G401.6 (cell line): ENCODE measurements around the gene PITPNC1.
"Not testable (repeated sequence)": the region's sequence is repeated elsewhere in the genome, so short reads cannot be mapped to it uniquely, and the experiment has no call there.

Experiments used
- FAIRE-seq: peaks from 2 replicates; lab custom pipeline; 2012; peaks lifted over from hg19 to GRCh38; lab: Jason Lieb, UNC

PITPNC1 gene

GRCh38 chr17:67401598-67402504 is 24.8 kb downstream of the PITPNC1 start:
- FAIRE-seq: no peak

- FAIRE-seq: no peak
Measured at GRCh38 chr17:67403065-67403464, 26.0 kb downstream of the PITPNC1 start.

- FAIRE-seq: no peak
Measured at GRCh38 chr17:67403483-67403882, 26.4 kb downstream of the PITPNC1 start.

GRCh38 chr17:67408455-67408830 is 31.4 kb downstream of the PITPNC1 start:
- FAIRE-seq: not testable (repeated sequence)

GRCh38 chr17:67411397-67411796 is 34.3 kb downstream of the PITPNC1 start:
- no peak for FAIRE-seq

- FAIRE-seq: no peak
Measured at GRCh38 chr17:67412032-67412431, 35.0 kb downstream of the PITPNC1 start.

GRCh38 chr17:67412941-67413340 is 35.9 kb downstream of the PITPNC1 start:
- no peak for FAIRE-seq

GRCh38 chr17:67413388-67413787 is 36.3 kb downstream of the PITPNC1 start:
- FAIRE-seq: no peak

GRCh38 chr17:67414130-67414529 is 37.0 kb downstream of the PITPNC1 start:
- no peak for FAIRE-seq

- FAIRE-seq: no peak
Measured at GRCh38 chr17:67414559-67414958, 37.5 kb downstream of the PITPNC1 start.

- FAIRE-seq: no peak
Measured at GRCh38 chr17:67415291-67415690, 38.2 kb downstream of the PITPNC1 start.

- no peak for FAIRE-seq
Measured at GRCh38 chr17:67417507-67417906, 40.4 kb downstream of the PITPNC1 start.

GRCh38 chr17:67420994-67421393 is 43.9 kb downstream of the PITPNC1 start:
- FAIRE-seq: no peak

- no peak for FAIRE-seq
Measured at GRCh38 chr17:67421869-67422273, 44.8 kb downstream of the PITPNC1 start.

- FAIRE-seq: not testable (repeated sequence)
Measured at GRCh38 chr17:67422296-67422695, 45.2 kb downstream of the PITPNC1 start.

GRCh38 chr17:67422897-67423296 is 45.8 kb downstream of the PITPNC1 start:
- FAIRE-seq: no peak

- no peak for FAIRE-seq
Measured at GRCh38 chr17:67425571-67426160, 48.6 kb downstream of the PITPNC1 start.

- FAIRE-seq: no peak
Measured at GRCh38 chr17:67427424-67427823, 50.3 kb downstream of the PITPNC1 start.

- FAIRE-seq: not testable (repeated sequence)
Measured at GRCh38 chr17:67430515-67430914, 53.4 kb downstream of the PITPNC1 start.

GRCh38 chr17:67431249-67432015 is 54.4 kb downstream of the PITPNC1 start:
- FAIRE-seq: no peak

GRCh38 chr17:67433248-67433924 is 56.3 kb downstream of the PITPNC1 start:
- FAIRE-seq: no peak

GRCh38 chr17:67434061-67434525 is 57.0 kb downstream of the PITPNC1 start:
- no peak for FAIRE-seq
